K562 (cell line): Measurements from ENCODE around the gene AGRN. TPM values are rescaled to one million over a fixed set of nuclear protein-coding genes. Genes with fewer than 3 reads are reported as not detected.

Source experiments
- ARID1B ChIP-seq: fragments of 450-650 bp; IDR thresholded peaks from 2 replicates; pipeline ENCODE4 v1.6.1; 2016; ENCODE audit warnings: antibody characterized with exemption, mild to moderate bottlenecking, inconsistent platforms
- BHLHE40 ChIP-seq: IDR thresholded peaks from 2 replicates; pipeline ENCODE4 v1.6.1; 2011; ENCODE audit warnings: low read length, improper control_type of control experiment
- CHAMP1 ChIP-seq: fragments of 450-650 bp; IDR thresholded peaks from 2 replicates; pipeline ENCODE4 v1.6.1; 2016; ENCODE audit warnings: mild to moderate bottlenecking
- E2F4 ChIP-seq: sonication (generic); formaldehyde crosslinking; IDR thresholded peaks from 2 replicates; pipeline ENCODE4 v1.8.0; 2022; ENCODE audit warnings: mild to moderate bottlenecking, low read depth, missing genetic modification reagents
- EWSR1 ChIP-seq: fragments of 450-650 bp; IDR thresholded peaks from 2 replicates; pipeline ENCODE4 v1.6.1; 2018; ENCODE audit warnings: borderline replicate concordance, mild to moderate bottlenecking, low read depth, moderate library complexity; ENCODE audit not compliant: partially characterized antibody
- FOXP1 ChIP-seq: sonication (generic); formaldehyde crosslinking; IDR thresholded peaks from 2 replicates; pipeline ENCODE4 v1.8.0; 2022; ENCODE audit warnings: mild to moderate bottlenecking, missing genetic modification reagents
- GMEB1 ChIP-seq: fragments of 250-450 bp; sonication (Bioruptor Pico); IDR thresholded peaks from 2 replicates; pipeline ENCODE4 v1.4.0; 2020; ENCODE audit warnings: mild to moderate bottlenecking
- KDM4B ChIP-seq, 2 experiments: fragments of 450-650 bp in 1 of 2; sonication (generic) in 1 of 2; IDR thresholded peaks; 2 replicates each; pipeline ENCODE4 v1.6.1; 2016 to 2017; ENCODE audit warnings: borderline replicate concordance in 2 of 2, antibody characterized with exemption in 1 of 2, low read depth in 1 of 2, mild to moderate bottlenecking in 1 of 2
- NR2C1 ChIP-seq, 2 experiments: fragments of 450-650 bp; IDR thresholded peaks; 2 replicates each; pipeline ENCODE4 v1.6.1; 2017; ENCODE audit warnings: mild to moderate bottlenecking in 2 of 2, antibody characterized with exemption in 1 of 2, inconsistent platforms in 1 of 2, missing compliant biosample characterization in 1 of 2, missing genetic modification characterization in 1 of 2
- PCBP1 ChIP-seq: fragments of 200-400 bp; formaldehyde crosslinking; IDR thresholded peaks from 2 replicates; pipeline ENCODE4 v1.6.1; 2018; ENCODE audit warnings: mild to moderate bottlenecking, low read depth, low read length; ENCODE audit not compliant: poor library complexity, severe bottlenecking
- PTBP1 ChIP-seq: fragments of 200-400 bp; formaldehyde crosslinking; IDR thresholded peaks from 2 replicates; pipeline ENCODE4 v1.6.1; 2017; ENCODE audit warnings: low read depth, low read length
- PTRF ChIP-seq: fragments of 450-650 bp; IDR thresholded peaks from 2 replicates; pipeline ENCODE4 v1.6.1; 2016; ENCODE audit warnings: mild to moderate bottlenecking, missing genetic modification characterization, missing compliant biosample characterization
- RFX7 ChIP-seq: fragments of 250-450 bp; sonication (Bioruptor Pico); IDR thresholded peaks from 2 replicates; pipeline ENCODE4 v1.5.1; 2021; ENCODE audit warnings: mild to moderate bottlenecking
- RHOXF2B ChIP-seq: fragments of 250-450 bp; sonication (Bioruptor Pico); conservative IDR thresholded peaks from 2 replicates; pipeline ENCODE4 v1.5.1; 2021
- SNIP1 ChIP-seq: fragments of 450-650 bp; IDR thresholded peaks from 2 replicates; pipeline ENCODE4 v1.7.1; 2017; ENCODE audit warnings: low read depth, mild to moderate bottlenecking
- SRSF3 ChIP-seq: fragments of 200-400 bp; formaldehyde crosslinking; IDR thresholded peaks from 2 replicates; pipeline ENCODE4 v1.6.1; 2016; ENCODE audit warnings: mild to moderate bottlenecking, low read length, moderate library complexity; ENCODE audit not compliant: insufficient read depth
- ZBTB5 ChIP-seq: fragments of 450-650 bp; IDR thresholded peaks from 2 replicates; pipeline ENCODE4 v1.6.1; 2017; ENCODE audit warnings: antibody characterized with exemption
- ZNF134 ChIP-seq: fragments of 250-450 bp; sonication (Bioruptor Pico); conservative IDR thresholded peaks from 2 replicates; pipeline ENCODE4 v1.4.0; 2020
- ZNF23 ChIP-seq: fragments of 250-450 bp; sonication (Bioruptor Pico); IDR thresholded peaks from 2 replicates; pipeline ENCODE4 v1.4.0; 2020; ENCODE audit warnings: mild to moderate bottlenecking
- ZNF408 ChIP-seq: fragments of 250-450 bp; sonication (Bioruptor Pico); IDR thresholded peaks from 2 replicates; pipeline ENCODE4 v1.4.0; 2020; ENCODE audit warnings: low read depth, mild to moderate bottlenecking, moderate library complexity
- ZNF583 ChIP-seq: fragments of 250-450 bp; sonication (Bioruptor Pico); IDR thresholded peaks from 2 replicates; pipeline ENCODE4 v1.4.0; 2020
- ZNF764 ChIP-seq: fragments of 250-450 bp; sonication (Bioruptor Pico); IDR thresholded peaks from 2 replicates; pipeline ENCODE4 v1.4.0; 2020; ENCODE audit warnings: low read depth, mild to moderate bottlenecking, moderate library complexity
- polyA plus RNA-seq, 8 experiments: library from polyadenylated mRNA; depleted of rRNA in 4 of 8; stranded (reverse) in 5 of 8; unstranded in 3 of 8; fragments of >200 nt; fragmentation: Nextera tagmentation in 2 of 8; fragmentation: Illumina TruSeq in 1 of 8; extraction: Ambion mirVana in 2 of 8; extraction: Trizol in 1 of 8; gene quantifications; 2 replicates each; pipeline versions ENCODE4 v1.2.1 to v1.2.3, GENCODE V29; 2011 to 2014; ENCODE audit warnings: inconsistent platforms in 1 of 8, missing spikeins in 1 of 8
- total RNA-seq, 7 experiments: library from RNA; depleted of rRNA in 6 of 7; stranded (reverse); fragments of >200 nt in 6 of 7; fragmentation: Illumina TruSeq in 2 of 7; extraction: Trizol in 2 of 7; gene quantifications; 2 replicates each; pipeline versions ENCODE4 v1.2.1 to v1.2.3, GENCODE V29; 2011 to 2021; ENCODE audit warnings: low replicate concordance in 1 of 7

Gene AGRN
- total and polyA plus RNA-seq, 9 of the 15 experiments (the other 6 are each of a cell fraction or from before 2014, with no cell fraction given), result 0.04 to 111 (median 18.1) TPM

GRCh38 chr1:1059494-1060280, 39.8 kb downstream of the AGRN start (continued):
- TF ChIP-seq PTRF (tag) (no peak), ZNF23 (CRISPR knock-in tag) (no peak), BHLHE40 (no peak), RHOXF2B (CRISPR knock-in tag) (0 out of 2 replicates have a peak, but pooled peaks have one; percentile 32), PTBP1 (no peak), ZNF583 (0 out of 2 replicates have a peak, but pooled peaks have one; percentile 54), ZNF764 (CRISPR knock-in tag) (no peak), SRSF3 (no peak), ZNF408 (CRISPR knock-in tag) (no peak), KDM4B (IDR thresholded peaks at IDR 0.05; ENCODE audit: borderline replicate concordance in 2 of 2, low read depth in 1 of 2) (0 out of 4 replicates have a peak, but pooled peaks of 1 of the 2 experiments have one; percentile 33), FOXP1 (no peak), GMEB1 (CRISPR knock-in tag) (no peak), ZBTB5 (no peak), SNIP1 (no peak), ARID1B (no peak), E2F4 (CRISPR knock-in tag) (no peak), NR2C1 (IDR thresholded peaks at IDR 0.05) (no peak), NR2C1 (tag; IDR thresholded peaks at IDR 0.05) (no peak), CHAMP1 (no peak), EWSR1 (no peak), ZNF134 (no peak), RFX7 (no peak), PCBP1 (no peak)
